GM21515 (cell line): ENCODE measurements around the gene TBC1D22A.

Source experiments
- ATAC-seq: cut with Tn5 transposase; IDR thresholded peaks from one replicate; pipeline ENCODE4 v1.9.1; 2021; ENCODE audit not compliant: unreplicated experiment

TBC1D22A gene

DNA sequence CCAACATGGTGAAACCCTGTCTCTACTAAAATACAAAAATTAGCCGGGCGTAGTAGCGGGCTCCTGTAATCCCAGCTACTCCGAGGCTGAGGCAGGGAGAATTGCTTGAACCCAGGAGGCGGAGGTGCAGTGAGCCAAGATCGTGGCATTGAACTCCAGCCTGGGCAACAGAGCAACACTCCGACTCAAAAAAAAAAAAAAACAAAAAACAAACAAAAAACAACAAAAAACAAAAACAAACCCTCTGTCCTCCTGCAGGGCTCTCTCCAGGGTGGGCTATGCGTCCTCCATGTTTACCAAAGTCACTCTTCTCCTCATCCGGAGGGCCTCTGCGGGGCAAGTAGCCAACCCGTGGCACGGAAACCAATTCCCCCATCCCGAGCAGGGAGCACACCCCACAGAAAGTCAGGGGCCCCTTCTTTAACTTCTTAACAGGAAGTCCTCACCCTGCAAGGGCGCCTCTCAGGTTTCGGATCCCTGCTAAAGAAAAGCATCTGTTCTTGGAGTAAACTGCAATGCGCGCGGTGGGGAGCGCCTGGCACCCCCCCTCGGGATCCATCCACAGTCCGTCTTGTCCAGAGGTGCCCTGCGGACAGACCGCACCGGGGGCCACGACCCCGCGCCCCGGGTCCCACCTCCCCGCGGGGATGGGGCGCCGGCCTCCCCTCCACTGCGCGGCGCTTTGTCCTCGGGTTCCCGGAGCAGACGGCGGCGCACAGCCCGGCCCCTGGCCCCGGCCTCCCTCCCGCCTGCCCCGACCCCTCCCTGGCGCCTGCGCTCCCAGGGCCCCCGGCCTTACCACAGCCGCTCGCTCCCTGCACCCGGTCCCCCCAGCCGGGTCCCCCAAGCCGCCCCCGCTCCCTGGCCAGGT is 25.1 kb upstream of the TBC1D22A start:
- peak; percentile 42 for ATAC-seq

DNA sequence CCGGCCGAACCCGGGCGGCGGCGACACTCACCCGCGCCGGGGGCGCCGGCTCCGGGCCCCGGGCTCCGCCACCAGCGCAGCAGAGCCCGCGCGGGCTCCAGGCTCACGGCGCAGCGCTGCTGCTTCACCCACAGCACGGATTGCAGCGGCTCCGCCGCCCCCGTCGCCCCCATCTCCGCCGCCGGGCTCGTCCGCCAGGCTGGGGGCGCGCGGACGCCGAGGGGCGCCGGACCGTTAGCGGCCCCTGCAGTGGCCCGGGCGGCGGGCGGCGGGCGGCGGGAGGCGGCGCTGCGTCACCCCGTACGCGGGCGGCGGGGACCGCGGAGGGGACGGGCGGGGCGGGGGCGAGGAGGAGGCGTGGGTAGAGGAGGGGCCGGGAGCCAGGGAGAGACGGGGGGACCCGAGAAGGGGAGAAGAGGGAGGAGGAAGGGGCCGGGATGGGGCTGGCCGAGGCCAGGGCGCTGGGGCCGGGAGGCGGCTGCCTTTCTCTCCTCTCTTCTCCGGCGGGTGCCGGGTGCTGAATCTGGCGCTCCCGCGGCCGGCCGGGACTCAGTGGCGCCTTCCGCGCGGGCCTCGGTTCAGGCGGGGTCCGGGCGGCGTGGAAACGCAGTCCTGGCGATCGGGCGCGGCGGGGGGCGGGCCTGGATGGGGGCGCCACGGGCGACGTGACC is 24.3 kb upstream of the TBC1D22A start, which contains the start of gene CERK:
TSS of gene CERK (minus strand) at position 277 of the 671 bp plus-strand sequence. CDS start at position 173, 104 bp downstream.
- peak; percentile 44 for ATAC-seq

DNA sequence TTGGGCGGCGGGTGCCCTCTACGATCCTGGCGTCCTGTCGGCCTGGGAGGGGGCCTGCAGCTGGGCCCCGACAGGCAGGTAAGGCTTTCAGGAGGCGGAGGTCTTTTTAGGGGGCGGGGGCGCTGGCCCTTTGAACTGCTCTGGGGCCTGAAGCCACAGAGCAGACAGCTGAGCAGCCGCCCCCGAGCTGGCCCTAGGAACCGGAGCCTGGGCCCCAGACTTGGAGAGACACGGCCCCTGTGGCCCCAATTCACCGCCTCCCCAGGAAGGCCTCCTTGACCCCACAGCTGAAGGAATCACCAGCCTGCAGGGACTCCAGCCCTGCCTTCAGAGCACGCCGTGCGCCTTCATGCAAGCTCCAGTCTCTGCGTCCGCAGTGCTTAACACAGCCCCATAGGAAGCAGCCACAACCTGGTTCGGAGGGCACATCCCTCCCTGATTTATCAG is 23.8 kb upstream of the TBC1D22A start:
- ATAC-seq: no peak

DNA sequence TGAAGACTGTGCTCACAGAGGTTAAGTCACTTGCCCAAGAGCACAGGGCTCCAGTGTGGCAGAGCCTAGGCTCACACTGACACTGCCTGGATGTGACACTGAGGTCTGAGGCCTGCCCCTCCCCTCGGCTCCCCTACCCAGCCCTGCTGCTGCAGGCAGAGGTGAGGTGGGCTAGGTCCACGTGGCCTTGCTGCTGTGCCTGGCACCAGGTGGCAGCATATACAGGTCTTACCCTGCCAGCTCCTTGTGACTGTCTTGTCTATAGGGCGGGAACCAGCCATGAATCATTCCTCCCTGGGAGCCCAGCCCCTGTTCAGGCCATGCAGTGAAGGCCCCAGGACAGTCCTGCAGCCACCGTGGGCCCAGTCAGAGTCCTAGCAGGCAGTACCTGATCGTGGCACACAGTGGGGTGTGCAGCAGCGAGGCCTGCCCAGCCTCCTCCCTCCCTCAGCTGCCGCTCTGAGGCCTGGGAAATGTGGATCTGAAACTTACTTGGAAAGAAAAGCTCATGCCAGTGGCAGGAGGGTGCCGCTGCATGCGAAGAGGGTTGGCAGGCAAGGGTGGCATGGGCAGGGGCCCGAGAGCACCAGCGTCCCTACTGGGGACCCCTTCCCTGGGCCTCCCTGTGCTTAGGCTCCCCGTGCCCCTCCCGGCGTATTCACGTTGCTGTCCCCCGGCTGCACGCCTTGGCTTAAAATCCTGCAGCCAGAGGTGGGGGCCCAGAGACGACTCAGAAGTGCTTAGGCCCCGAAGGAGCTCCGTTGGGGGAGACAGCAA is 23.2 kb upstream of the TBC1D22A start:
- ATAC-seq: no peak

DNA sequence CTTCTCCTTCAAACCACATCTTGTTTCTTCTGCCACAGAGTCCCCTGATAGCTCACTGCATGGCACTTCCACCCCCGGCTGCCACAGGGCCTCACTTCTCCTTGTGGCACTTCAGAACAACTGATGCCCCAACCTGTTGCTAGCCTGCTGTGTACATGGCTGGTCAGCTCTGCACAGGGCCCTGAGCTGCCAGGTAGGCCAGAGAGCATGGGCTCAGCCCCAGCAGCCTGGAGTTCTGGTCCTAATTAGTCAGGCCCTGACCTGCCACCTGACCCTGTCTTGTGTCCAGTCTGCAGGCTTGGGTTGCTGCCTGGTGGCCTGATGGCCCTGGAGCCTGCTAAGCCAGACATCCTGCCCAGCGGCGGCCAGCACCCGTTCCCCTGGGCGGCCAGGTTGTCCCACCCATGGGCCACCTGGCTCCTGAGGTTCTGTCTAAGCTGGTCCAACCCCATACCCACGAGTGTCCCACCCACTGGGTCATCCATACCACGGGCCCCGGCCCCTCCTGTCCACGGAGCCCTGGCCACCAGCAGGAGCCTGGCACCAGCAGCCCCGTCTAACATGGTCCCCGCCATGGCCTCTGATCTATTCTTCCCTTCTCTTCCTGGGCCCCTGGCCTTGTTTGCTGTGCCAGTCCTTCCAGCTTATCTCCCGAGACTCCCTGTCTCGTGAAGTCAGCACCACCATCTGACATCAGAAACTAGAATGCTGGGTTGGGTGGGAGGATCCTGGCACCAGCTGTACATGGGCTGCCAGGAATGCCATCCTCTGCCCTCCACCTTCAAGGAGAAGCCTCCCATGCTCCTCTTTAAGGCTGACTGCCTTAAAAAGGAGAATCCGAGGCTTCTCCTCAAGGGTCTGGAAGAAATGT is 21.3 kb upstream of the TBC1D22A start:
- no peak for ATAC-seq

DNA sequence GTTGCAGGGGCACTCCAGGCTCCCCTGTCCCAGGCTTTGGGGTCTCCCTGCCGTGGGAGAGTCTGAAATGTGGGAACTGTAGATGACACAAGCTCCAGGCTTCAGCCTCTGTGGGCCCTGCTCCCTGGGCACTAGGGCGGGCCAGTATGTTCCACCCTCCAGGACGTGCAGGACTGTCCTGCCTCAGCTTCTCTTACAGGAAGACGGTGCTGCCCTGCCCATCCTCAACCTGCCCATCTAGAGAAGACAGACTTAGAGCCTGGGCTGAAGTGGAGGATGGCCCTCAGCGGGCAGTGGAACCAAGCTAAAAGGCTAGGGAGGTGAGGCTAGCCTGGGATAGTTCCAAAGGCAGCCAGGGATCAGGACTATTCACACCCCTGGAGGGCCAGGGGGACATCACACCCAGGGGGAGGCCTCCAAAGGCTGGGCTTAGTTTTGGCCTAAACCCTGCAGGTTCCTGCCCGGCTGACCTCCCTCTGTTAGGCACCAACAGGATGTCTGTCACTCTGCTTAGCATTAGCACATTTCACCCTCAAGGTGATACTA is 20.4 kb upstream of the TBC1D22A start:
- ATAC-seq: no peak

DNA sequence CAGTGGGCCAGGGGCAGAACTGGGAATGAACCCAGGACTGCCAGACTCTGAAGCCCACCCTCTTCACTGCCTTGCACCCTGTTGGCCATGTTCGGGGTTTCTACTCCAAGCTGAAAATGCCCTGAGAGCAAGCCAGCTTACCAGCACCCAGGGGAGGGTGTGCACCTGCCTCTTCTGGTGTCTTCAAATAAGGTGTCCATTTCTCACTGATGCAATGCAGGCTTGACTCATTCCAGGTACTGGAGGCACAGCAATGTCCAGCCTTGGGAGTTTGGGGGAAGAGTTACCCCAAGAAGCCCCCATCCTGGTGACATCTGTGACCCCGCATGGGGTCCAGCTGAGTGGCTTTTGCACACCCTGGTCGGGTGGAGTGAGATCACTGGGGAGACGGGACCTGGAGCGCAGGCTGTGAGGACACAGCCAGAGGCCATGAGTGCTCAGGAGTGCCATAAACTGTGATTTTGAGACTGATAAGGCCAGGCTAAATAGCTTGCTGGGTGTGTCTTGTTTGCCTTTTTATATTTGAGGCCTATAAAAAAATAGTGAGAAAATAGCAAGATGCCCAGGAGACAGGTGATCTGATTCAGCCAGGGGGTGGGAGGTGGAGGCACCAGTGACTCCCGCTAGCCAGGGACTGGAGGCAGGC is 19.8 kb upstream of the TBC1D22A start:
- no peak for ATAC-seq

DNA sequence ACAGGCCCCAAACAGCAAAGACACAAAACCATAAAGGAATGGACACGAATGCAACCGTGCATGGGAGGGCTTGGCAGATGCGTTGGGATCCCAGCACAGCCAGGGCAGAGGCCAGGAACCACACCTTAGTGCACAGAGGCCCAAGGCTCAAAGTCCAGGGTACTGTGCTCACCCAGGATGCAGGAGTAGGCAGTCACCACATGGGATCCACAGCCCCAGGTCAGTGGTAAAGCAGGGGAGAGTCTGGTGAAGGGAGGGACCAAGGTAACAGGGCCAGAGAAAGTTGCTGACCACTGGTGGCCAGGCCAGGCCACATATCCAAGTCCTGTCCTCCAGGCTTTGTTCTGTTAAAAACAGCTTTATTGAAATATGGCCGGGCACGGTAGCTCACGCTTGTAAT is 17.9 kb upstream of the TBC1D22A start:
- no peak for ATAC-seq

DNA sequence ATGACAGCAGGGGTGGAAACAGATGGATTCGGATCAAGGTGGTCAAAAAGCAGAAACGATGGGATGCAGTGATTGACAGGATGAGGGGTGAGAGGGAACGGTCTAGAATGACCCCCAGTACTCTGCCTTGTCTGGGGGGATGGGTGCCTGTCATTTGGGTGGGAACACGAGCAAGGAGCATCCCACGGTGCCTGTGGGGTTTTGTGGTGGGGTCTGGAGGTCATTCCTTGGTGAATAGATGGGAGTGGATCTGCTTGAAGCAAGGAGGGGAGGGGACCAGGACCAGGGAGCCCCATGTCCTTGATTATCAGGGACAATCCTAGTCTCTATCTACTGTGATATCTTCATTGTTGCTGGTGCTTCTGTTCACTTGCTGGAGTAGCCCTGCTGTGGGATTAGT is 16.3 kb upstream of the TBC1D22A start:
- no peak for ATAC-seq

DNA sequence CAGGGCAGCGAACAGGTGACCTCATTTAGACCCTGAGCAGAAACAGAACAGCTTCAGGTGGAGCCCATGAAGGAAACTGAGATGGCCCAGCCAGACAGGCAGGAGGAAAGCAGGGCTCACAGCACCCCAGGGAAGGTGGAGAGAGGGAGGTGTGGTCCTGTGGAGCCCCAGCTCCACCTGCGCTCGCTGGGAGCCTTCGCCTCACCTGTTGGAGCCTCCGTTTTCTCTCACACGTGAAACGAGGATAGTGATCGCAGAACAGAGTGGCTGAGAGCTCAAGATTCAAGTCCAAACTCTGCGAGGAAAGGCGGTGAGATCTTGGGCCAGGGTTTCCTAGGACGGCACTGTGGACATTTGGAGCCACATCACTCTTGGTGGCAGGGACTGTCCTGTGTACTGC is 15.8 kb upstream of the TBC1D22A start:
- ATAC-seq: no peak

DNA sequence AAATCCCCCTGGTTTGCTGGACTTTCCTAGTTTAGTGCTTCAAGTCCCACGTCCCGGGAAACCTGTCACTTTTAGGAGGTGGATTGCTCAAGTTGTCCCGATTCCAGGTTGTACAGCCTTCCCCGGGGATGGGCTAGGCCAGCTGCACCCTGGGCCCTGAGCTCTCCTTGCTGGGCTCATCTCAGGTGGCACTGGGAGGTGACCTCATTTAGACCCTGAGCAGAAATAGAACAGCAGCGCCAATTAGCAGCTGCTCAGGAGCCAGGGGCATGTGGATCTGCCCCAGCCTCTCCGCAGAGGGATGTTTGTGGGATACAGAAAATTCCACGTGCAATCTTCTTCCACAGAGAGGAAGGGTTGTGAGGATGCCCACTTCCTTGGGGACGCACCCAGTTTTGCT is 14.8 kb upstream of the TBC1D22A start:
- no peak for ATAC-seq

DNA sequence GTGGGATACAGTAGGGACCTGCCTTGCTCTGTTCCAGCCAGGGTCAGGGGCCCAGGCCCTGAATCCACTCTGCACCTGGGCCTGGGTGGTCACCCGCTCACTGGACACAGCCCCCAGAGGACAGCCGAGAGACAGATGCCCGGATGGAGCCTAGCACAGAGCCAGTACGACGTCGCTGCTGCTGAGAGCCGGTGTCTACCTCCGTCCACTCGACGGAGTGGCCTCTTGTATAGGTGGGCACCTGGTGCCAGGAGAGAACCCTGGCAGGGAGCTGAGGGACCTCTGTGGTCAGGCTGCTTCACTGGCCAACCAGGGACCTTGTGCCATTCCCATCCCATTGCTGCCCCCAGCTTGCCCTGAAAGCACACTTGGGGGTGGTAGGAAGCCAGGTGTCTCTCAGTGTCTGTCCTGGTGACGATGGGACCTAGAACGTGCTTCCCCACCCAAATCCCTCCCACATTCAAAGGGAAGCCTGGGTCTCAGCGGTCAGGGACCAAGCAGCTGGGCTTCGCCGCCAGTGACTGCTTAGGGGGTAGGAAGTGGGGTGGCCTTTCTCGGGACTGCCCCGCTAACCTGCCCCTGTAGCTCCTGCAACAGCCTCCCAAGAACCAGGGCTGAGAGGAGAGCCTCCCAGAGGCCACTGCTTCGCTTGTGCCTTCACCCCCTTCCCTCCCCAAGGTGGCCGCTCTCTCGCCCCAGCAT is 14.1 kb upstream of the TBC1D22A start:
- no peak for ATAC-seq

DNA sequence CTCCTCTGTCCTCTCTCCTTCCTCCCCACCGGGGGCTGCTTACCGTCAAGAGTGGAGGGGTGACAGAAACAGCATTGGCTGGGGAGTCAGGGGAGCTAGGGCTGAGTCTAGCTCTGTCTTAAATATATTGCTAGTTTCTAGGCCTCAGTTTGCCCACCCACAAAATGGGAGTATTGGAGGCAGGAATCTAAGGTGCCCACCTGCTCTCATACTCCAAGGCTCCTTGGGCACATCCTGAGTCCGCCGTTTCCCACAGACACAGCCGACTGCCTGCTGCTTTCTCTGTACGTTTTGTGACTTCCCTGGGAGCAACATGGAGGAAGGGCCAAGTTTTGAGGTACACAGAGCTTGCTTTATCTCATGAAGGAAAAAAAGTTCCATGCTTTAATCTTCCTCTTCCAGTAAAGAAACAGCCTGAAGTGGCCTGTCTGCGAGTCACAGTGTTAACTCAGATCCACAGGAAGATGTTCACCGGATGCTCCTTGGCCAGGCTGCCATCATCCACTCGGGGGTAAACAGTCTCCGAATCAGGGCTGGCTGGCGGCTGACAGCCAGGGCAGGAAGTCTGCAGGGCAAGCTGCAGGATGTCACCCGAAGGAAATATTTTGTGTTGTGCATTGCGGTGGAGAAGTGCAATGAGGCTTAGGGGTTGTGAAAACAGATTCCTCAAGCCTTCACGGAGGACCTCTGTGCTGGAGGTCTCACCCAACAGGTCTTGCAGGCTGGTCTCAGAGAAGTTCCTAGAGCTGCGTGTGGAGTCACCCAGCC is 13.4 kb upstream of the TBC1D22A start:
- no peak for ATAC-seq

DNA sequence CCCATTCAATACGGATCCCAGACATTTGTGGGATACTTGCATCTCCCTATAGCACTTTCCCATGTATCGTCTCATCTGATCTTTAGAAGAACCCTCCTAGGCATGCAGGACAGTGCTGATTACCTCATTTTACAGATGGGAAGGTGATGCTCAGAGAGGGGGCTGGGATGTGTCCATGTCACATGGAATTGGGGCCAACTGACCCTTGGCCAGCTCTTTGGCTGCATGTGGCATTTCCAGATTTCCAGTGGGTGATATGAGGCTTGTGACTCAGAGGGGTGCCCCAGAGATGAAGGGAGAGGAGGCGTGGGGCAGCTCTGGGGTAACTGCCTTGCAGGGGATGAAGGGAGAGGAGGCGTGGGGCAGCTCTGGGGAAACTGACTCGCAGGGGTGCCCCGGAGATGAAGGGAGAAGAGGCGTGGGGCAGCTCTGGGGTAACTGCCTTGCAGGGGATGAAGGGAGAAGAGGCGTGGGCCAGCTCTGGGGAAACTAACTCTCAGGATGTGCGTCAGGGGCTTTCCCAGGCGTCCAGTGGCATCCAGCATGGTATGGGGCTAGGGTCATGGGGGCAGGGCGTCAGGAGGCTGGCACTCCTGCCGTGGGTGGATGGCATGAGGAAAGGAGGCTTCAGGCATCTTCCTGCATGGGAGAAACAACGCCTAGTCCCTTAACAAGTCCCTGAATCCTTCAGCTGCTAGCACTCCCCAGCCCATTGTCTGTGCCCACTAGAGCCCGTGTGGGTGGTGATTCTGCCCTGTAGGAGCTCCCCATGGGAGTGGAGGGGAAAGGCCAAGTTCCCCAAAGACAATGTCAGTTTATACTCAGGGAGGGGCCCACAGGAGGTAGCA is 12.5 kb upstream of the TBC1D22A start:
- no peak for ATAC-seq

DNA sequence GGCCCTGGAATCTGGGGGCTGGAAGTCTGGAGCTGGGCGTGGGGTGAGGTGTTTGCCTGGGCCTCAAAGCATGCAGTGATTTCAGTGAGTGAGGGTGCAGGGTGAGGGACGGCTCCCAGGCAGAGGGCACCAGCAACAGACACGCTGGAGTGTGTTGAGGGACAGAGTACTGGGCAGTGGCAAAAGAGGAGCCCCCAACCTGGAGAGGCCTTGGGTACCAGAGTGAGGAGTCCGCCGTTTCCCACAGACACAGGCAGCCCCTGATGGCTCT is 12.0 kb upstream of the TBC1D22A start:
- no peak for ATAC-seq

DNA sequence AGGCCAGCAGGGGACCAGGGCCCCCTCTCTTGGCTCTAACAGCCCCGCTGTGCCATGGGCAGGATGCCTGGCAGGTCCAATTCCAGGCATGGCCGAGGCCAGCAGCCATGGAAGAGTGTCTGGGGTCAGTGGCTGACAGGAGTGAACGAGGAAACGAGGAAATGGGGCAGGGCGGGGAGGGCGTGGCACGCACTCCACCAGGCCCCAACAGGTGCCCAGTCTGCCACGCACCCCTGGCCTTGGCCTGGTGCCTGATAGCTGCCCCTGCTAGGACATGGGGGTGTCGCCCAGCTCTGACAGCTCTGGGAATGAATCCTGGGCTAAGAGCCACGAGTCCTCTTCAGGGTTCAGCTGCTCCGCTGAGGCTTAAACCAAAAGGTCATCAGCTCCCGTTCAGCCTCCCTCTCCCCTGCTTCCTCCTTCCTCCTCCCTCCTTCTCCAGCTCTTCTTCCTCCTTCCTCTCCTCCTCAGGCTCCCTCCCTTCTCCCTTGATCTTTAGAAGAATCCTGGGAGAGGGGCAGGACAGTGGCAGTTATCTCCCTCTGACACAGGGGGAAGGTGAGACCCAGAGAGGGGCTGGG is 11.5 kb upstream of the TBC1D22A start:
- ATAC-seq: no peak

DNA sequence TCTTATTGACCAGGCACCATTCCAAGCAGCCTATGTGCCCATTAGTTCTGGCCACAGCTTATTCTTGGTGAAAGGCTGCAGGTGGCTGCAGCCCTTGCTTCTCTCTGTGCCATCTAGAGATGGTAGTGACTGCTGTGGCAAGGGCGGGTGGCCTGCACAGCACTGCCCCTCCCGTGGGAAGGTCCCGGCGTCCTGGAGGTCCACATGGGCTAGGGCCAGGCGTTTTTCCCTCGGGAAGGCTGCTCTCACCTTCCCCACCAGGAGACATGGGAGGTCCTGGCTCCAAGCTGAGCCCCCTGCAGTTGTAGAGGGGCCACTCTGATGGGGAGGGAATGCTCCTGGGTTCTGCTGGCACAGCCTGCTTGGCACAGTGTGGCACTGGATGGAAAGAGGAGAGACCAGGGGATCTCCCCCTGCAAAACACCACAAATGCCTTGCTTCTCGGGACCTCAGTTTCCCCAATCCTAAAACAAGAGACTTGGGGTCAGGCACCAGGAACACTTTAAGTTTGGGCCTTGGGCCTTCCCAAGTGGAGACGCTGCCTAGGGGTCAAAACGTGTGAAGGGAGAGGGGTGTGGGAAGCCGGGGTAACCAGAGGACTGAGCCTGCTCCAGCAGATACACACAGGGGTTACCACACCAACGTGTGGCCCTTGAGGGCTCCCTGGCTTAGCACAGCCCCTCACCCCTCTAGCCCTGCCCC is 10.0 kb upstream of the TBC1D22A start:
- no peak for ATAC-seq
